ENCODE measurements around the gene KCNIP1. TPM values are rescaled to one million over a fixed set of nuclear protein-coding genes. Genes with fewer than 3 reads are reported as not detected.

The KCNIP1 gene
- total RNA-seq, 1 donor from 2014 or later, result 0.45 TPM

DNA sequence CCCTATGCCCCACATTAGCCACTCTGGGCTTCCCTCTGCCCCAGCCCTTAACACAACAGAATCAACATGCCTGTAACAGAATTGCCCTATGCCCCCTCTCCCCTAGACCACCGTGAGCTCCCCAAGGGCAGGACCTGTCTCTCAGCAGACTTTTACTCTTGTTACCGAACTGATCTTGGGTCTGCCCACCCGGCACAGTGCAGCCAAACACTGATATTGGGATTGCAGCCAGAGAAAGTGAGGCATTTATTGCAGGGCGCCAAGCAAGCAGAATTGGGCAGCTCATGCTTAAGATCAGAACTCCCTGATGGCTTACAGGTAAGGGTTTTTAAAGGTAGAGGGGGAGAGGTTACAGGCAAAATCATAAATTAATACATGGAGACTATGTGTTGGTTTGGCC, 33.5 kb upstream of the KCNIP1 start:
- no peak for TF ChIP-seq EZH2 (IDR thresholded peaks at IDR 0.05; ENCODE audit: insufficient read depth, low read length)
- TF ChIP-seq, protein P1, sequence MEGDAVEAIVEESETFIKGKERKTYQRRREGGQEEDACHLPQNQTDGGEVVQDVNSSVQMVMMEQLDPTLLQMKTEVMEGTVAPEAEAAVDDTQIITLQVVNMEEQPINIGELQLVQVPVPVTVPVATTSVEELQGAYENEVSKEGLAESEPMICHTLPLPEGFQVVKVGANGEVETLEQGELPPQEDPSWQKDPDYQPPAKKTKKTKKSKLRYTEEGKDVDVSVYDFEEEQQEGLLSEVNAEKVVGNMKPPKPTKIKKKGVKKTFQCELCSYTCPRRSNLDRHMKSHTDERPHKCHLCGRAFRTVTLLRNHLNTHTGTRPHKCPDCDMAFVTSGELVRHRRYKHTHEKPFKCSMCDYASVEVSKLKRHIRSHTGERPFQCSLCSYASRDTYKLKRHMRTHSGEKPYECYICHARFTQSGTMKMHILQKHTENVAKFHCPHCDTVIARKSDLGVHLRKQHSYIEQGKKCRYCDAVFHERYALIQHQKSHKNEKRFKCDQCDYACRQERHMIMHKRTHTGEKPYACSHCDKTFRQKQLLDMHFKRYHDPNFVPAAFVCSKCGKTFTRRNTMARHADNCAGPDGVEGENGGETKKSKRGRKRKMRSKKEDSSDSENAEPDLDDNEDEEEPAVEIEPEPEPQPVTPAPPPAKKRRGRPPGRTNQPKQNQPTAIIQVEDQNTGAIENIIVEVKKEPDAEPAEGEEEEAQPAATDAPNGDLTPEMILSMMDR (IDR thresholded peaks at IDR 0.05; ENCODE audit: insufficient read depth, low read depth, low read length), result no peak
- H3K79me2 ChIP-seq (ENCODE audit: insufficient read depth, low read length), result no peaks in the 10 kb centered on the region
- H3K9me3 Mint-ChIP-seq (ENCODE audit: unreplicated experiment), result no peaks in the 10 kb centered on the region
- H3K27ac Mint-ChIP-seq (ENCODE audit: unreplicated experiment), result no peak overlapping the region
- H3K4me3 ChIP-seq (ENCODE audit: insufficient read depth, low read depth, low read length), result no peak overlapping the region
- no peaks in the 10 kb centered on the region for H4K20me1 ChIP-seq (ENCODE audit: insufficient read depth, low read length)
- DNase-seq (ENCODE audit: low read depth) (no peak), FAIRE-seq (no peak)
- peaks cover under 1% of the 10 kb centered on the region for H3K4me1 Mint-ChIP-seq (ENCODE audit: low read depth, unreplicated experiment)
- H3K9me3 ChIP-seq (ENCODE audit: insufficient read depth, low read depth, low read length), result no peaks in the 10 kb centered on the region
- peaks cover 5% of the 10 kb centered on the region for H3K27me3 Mint-ChIP-seq (ENCODE audit: low read depth, unreplicated experiment)
- no peak overlapping the region for H3K4me2 ChIP-seq (ENCODE audit: low read length)
- H3K36me3 ChIP-seq (ENCODE audit: insufficient read depth, low read length), result no peaks in the 10 kb centered on the region
- H3K36me3 Mint-ChIP-seq (ENCODE audit: low read depth, unreplicated experiment), result no peaks in the 10 kb centered on the region
- no peaks in the 10 kb centered on the region for H3K27me3 ChIP-seq (ENCODE audit: insufficient read depth, low read length)
- no peak overlapping the region for H3K9ac ChIP-seq (ENCODE audit: low read length)
- H2AFZ ChIP-seq (ENCODE audit: low read depth, low read length), result no peak overlapping the region
- no peak overlapping the region for H3K4me3 Mint-ChIP-seq (ENCODE audit: unreplicated experiment)
- H3K27ac ChIP-seq (ENCODE audit: low read depth, low read length), result no peak overlapping the region
- peaks cover 12% of the 10 kb centered on the region for H3K4me1 ChIP-seq (ENCODE audit: insufficient read depth, low read length)

DNA sequence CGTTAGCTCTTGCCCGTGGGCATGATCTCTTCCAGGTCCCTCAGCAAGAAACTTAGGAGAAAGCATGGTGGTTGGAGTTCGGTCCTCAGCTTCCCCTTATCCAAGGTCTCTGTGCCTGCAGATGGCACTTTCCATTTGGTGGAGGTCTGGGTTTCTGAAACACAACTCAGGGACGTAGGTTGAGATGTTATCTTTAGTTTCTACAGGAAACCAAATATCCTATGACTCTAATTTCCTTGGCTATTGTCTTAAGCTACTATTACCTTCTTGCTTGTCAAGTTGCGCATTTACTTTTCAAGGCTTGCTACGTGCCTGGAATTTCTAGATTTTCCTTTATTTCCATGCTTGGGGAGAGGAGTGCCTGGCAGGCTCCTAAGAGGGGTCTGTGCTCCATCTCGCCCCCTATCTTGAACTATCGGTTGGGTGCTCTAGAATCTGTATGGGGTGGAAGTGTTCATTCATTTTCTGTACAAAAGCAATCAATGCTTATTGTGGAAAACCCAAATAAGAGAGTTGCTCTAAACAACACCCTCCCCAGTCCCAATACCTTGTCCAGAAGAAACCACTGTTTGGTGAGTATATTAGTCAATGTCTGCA, 32.9 kb upstream of the KCNIP1 start:
- Mint-ChIP-seq H3K4me1 (ENCODE audit: low read depth, unreplicated experiment) (peaks cover 5% of the 10 kb centered on the region), H3K27me3 (ENCODE audit: low read depth, unreplicated experiment) (peaks cover 5% of the 10 kb centered on the region), H3K27ac (ENCODE audit: unreplicated experiment) (no peak overlapping the region), H3K36me3 (ENCODE audit: low read depth, unreplicated experiment) (no peaks in the 10 kb centered on the region), H3K9me3 (ENCODE audit: unreplicated experiment) (no peaks in the 10 kb centered on the region), H3K4me3 (ENCODE audit: unreplicated experiment) (no peak overlapping the region)
- H3K36me3 ChIP-seq (ENCODE audit: insufficient read depth, low read length), result no peaks in the 10 kb centered on the region
- no peak overlapping the region for H3K4me3 ChIP-seq (ENCODE audit: insufficient read depth, low read depth, low read length)
- H3K79me2 ChIP-seq (ENCODE audit: insufficient read depth, low read length), result no peaks in the 10 kb centered on the region
- H3K27ac ChIP-seq (ENCODE audit: low read depth, low read length), result no peak overlapping the region
- FAIRE-seq (no peak), DNase-seq (ENCODE audit: low read depth) (no peak)
- no peak overlapping the region for H2AFZ ChIP-seq (ENCODE audit: low read depth, low read length)
- peaks cover 16% of the 10 kb centered on the region for H3K4me1 ChIP-seq (ENCODE audit: insufficient read depth, low read length)
- no peaks in the 10 kb centered on the region for H4K20me1 ChIP-seq (ENCODE audit: insufficient read depth, low read length)
- H3K9me3 ChIP-seq (ENCODE audit: insufficient read depth, low read depth, low read length), result no peaks in the 10 kb centered on the region
- H3K4me2 ChIP-seq (ENCODE audit: low read length), result no peak overlapping the region
- no peaks in the 10 kb centered on the region for H3K27me3 ChIP-seq (ENCODE audit: insufficient read depth, low read length)
- no peak overlapping the region for H3K9ac ChIP-seq (ENCODE audit: low read length)
- TF ChIP-seq EZH2 (IDR thresholded peaks at IDR 0.05; ENCODE audit: insufficient read depth, low read length), result no peak
- TF ChIP-seq, protein P1 (IDR thresholded peaks at IDR 0.05; ENCODE audit: insufficient read depth, low read depth, low read length), result no peak

DNA sequence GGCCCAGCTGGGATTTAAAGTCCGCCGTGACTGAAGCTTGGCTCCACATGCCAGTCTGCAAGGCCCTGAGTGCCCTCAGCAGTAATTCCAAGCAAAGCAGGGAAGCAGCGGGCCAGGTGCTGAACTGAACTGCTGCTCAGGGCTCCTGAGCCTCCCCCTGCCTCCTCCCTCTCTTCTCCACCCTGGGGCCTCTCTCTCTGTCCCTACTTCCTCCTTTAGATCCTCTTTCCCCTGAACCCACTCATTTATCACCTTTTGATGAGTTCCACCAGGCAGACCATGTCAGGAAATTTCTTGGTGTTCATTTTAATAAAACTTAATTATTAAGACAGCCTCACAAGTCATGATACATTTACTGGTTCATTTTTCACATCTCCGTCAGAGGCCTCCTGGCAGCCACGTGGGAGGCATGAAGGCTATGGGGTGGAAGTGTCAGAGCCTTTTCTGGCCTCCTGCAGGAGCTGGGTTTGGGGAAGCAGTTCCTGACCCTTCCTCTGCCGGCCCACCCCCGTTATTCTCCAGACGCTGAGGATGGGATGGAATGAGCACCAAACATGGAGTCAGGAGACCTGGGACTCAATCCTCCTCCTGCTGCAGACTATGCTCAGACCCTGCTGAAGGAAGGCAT, 32.2 kb upstream of the KCNIP1 start:
- H2AFZ ChIP-seq (ENCODE audit: low read depth, low read length), result no peak overlapping the region
- H3K36me3 Mint-ChIP-seq (ENCODE audit: low read depth, unreplicated experiment), result no peaks in the 10 kb centered on the region
- no peaks in the 10 kb centered on the region for H3K27me3 ChIP-seq (ENCODE audit: insufficient read depth, low read length)
- no peaks in the 10 kb centered on the region for H3K79me2 ChIP-seq (ENCODE audit: insufficient read depth, low read length)
- H3K9ac ChIP-seq (ENCODE audit: low read length), result no peak overlapping the region
- no peaks in the 10 kb centered on the region for H4K20me1 ChIP-seq (ENCODE audit: insufficient read depth, low read length)
- no peak overlapping the region for H3K27ac ChIP-seq (ENCODE audit: low read depth, low read length)
- H3K27me3 Mint-ChIP-seq (ENCODE audit: low read depth, unreplicated experiment), result peaks cover 5% of the 10 kb centered on the region
- H3K4me2 ChIP-seq (ENCODE audit: low read length), result no peak overlapping the region
- H3K4me3 Mint-ChIP-seq (ENCODE audit: unreplicated experiment), result no peak overlapping the region
- H3K9me3 ChIP-seq (ENCODE audit: insufficient read depth, low read depth, low read length), result no peaks in the 10 kb centered on the region
- no peak overlapping the region for H3K27ac Mint-ChIP-seq (ENCODE audit: unreplicated experiment)
- no peak for FAIRE-seq
- H3K4me1 ChIP-seq (ENCODE audit: insufficient read depth, low read length), result peaks cover 13% of the 10 kb centered on the region
- H3K4me1 Mint-ChIP-seq (ENCODE audit: low read depth, unreplicated experiment), result peaks cover 5% of the 10 kb centered on the region
- no peak for TF ChIP-seq EZH2 (IDR thresholded peaks at IDR 0.05; ENCODE audit: insufficient read depth, low read length)
- TF ChIP-seq, protein P1 (IDR thresholded peaks at IDR 0.05; ENCODE audit: insufficient read depth, low read depth, low read length), result no peak
- no peaks in the 10 kb centered on the region for H3K36me3 ChIP-seq (ENCODE audit: insufficient read depth, low read length)
- no peak overlapping the region for H3K4me3 ChIP-seq (ENCODE audit: insufficient read depth, low read depth, low read length)
- H3K9me3 Mint-ChIP-seq (ENCODE audit: unreplicated experiment), result no peaks in the 10 kb centered on the region
- DNase-seq (ENCODE audit: low read depth), result no peak
